ENCODE data around the gene C2CD2L. TPM values are rescaled to one million over a fixed set of nuclear protein-coding genes. Genes with fewer than 3 reads are reported as not detected.

The C2CD2L gene
- total and polyA plus RNA-seq, 4 donors, result 2.5 to 6.3 (median 4.8) TPM

DNA sequence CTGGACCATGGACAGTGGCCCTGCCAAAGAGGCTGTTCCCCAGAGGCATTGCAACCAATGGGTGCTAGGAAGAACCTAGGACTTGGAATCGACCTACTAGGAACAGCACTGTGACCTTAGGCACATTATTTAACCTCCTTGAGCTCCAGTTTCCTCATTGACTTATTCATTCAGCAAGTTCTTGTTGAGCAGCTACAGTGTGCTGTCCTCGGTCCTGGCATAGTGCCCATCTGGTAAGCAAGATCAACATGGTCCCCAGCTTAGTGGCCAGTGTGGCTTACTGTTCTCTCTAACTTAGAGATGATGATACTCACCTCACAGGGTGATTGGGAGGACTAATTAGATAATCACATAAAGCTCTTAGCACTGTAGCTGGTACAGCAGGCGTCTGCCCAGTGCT is 49.9 kb downstream of the C2CD2L start:
- 42% methylated on average over 3 of the region's 3 CpGs for WGBS
- no peak overlapping the region for H3K4me3 ChIP-seq (ENCODE audit: low read depth in 1 of 3, low read length in 3 of 3)
- H3K9me3 ChIP-seq (ENCODE audit: control insufficient read depth in 4 of 4, low read length in 3 of 4), result no peaks in the 10 kb centered on the region

DNA sequence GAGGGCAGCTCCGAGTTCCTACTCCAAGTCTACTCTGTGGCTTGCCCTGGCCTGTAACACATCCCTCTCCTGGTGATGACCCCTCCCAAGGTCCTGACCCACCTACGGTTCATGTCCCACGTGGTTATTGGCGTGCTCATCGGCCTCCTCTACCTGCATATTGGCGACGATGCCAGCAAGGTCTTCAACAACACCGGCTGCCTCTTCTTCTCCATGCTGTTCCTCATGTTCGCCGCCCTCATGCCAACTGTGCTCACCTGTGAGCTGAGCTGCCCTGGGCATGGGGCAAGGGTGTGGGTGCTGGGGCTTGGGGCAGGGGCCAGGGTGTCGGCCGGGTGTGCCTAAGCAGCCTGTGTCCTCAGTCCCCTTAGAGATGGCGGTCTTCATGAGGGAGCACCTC is 51.3 kb downstream of the C2CD2L start:
- Histone ChIP-seq H3K4me1 (ENCODE audit: control insufficient read depth in 4 of 4, insufficient read depth in 4 of 4, low read length in 3 of 4) (no peaks in the 10 kb centered on the region), H3K27ac (ENCODE audit: low read depth in 1 of 2, low read length in 2 of 2) (no peak overlapping the region), H3K27me3 (ENCODE audit: control insufficient read depth in 4 of 4, insufficient read depth in 4 of 4, low read length in 3 of 4) (no peaks in the 10 kb centered on the region), H3K9me3 (ENCODE audit: control insufficient read depth in 4 of 4, low read length in 3 of 4) (no peaks in the 10 kb centered on the region), H3K9ac (ENCODE audit: low read depth in 1 of 2, low read length in 2 of 2) (no peak overlapping the region), H3K36me3 (ENCODE audit: control insufficient read depth in 4 of 4, insufficient read depth in 3 of 4, low read depth in 1 of 4, low read length in 3 of 4) (no peaks in the 10 kb centered on the region), H3K4me3 (ENCODE audit: low read depth in 1 of 3, low read length in 3 of 3) (no peak overlapping the region)
- no peak for DNase-seq (ENCODE audit: low spot score)
- TF ChIP-seq GABPA (IDR thresholded peaks at IDR 0.05 in 1 of 2, conservative IDR thresholded peaks at IDR 0.05 in 1 of 2), result no peak
- TF ChIP-seq EGR1 (IDR thresholded peaks at IDR 0.05; ENCODE audit: low read depth in 2 of 2), result no peak
- TF ChIP-seq FOXA1 (IDR thresholded peaks at IDR 0.05), result no peak
- TF ChIP-seq HNF4A (conservative IDR thresholded peaks at IDR 0.05), result no peak
- TF ChIP-seq HNF4G (IDR thresholded peaks at IDR 0.05), result no peak
- TF ChIP-seq, protein P1, sequence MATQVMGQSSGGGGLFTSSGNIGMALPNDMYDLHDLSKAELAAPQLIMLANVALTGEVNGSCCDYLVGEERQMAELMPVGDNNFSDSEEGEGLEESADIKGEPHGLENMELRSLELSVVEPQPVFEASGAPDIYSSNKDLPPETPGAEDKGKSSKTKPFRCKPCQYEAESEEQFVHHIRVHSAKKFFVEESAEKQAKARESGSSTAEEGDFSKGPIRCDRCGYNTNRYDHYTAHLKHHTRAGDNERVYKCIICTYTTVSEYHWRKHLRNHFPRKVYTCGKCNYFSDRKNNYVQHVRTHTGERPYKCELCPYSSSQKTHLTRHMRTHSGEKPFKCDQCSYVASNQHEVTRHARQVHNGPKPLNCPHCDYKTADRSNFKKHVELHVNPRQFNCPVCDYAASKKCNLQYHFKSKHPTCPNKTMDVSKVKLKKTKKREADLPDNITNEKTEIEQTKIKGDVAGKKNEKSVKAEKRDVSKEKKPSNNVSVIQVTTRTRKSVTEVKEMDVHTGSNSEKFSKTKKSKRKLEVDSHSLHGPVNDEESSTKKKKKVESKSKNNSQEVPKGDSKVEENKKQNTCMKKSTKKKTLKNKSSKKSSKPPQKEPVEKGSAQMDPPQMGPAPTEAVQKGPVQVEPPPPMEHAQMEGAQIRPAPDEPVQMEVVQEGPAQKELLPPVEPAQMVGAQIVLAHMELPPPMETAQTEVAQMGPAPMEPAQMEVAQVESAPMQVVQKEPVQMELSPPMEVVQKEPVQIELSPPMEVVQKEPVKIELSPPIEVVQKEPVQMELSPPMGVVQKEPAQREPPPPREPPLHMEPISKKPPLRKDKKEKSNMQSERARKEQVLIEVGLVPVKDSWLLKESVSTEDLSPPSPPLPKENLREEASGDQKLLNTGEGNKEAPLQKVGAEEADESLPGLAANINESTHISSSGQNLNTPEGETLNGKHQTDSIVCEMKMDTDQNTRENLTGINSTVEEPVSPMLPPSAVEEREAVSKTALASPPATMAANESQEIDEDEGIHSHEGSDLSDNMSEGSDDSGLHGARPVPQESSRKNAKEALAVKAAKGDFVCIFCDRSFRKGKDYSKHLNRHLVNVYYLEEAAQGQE (IDR thresholded peaks at IDR 0.05), result no peak
- TF ChIP-seq RAD21 (IDR thresholded peaks at IDR 0.05), result no peak
- TF ChIP-seq YY1 (IDR thresholded peaks at IDR 0.05), result no peak
- TF ChIP-seq TAF1 (conservative IDR thresholded peaks at IDR 0.05), result no peak
- TF ChIP-seq, protein P2, sequence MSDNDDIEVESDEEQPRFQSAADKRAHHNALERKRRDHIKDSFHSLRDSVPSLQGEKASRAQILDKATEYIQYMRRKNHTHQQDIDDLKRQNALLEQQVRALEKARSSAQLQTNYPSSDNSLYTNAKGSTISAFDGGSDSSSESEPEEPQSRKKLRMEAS (IDR thresholded peaks at IDR 0.05), result no peak
- TF ChIP-seq RXRA (IDR thresholded peaks at IDR 0.05), result no peak
- TF ChIP-seq NR2F2 (IDR thresholded peaks at IDR 0.05), result no peak
- WGBS, result 91% methylated on average over 13 of the region's 13 CpGs

More for the DNA sequence above, 49.9 kb downstream of the C2CD2L start:
- DNase-seq (ENCODE audit: low spot score), result no peak
- no peak overlapping the region for H3K9ac ChIP-seq (ENCODE audit: low read depth in 1 of 2, low read length in 2 of 2)
- no peaks in the 10 kb centered on the region for H3K27me3 ChIP-seq (ENCODE audit: control insufficient read depth in 4 of 4, insufficient read depth in 4 of 4, low read length in 3 of 4)
- H3K4me1 ChIP-seq (ENCODE audit: control insufficient read depth in 4 of 4, insufficient read depth in 4 of 4, low read length in 3 of 4), result no peaks in the 10 kb centered on the region
- H3K27ac ChIP-seq (ENCODE audit: low read depth in 1 of 2, low read length in 2 of 2), result no peak overlapping the region
- TF ChIP-seq GABPA (IDR thresholded peaks at IDR 0.05 in 1 of 2, conservative IDR thresholded peaks at IDR 0.05 in 1 of 2), result no peak
- TF ChIP-seq FOXA1 (IDR thresholded peaks at IDR 0.05), result no peak
- TF ChIP-seq, protein P2 (IDR thresholded peaks at IDR 0.05), result no peak
- TF ChIP-seq RAD21 (IDR thresholded peaks at IDR 0.05), result no peak
- TF ChIP-seq JUND (IDR thresholded peaks at IDR 0.05), result no peak
- TF ChIP-seq HNF4A (conservative IDR thresholded peaks at IDR 0.05), result no peak
- TF ChIP-seq, protein P1 (IDR thresholded peaks at IDR 0.05), result no peak
- TF ChIP-seq RXRA (IDR thresholded peaks at IDR 0.05), result no peak
- TF ChIP-seq, protein P3, sequence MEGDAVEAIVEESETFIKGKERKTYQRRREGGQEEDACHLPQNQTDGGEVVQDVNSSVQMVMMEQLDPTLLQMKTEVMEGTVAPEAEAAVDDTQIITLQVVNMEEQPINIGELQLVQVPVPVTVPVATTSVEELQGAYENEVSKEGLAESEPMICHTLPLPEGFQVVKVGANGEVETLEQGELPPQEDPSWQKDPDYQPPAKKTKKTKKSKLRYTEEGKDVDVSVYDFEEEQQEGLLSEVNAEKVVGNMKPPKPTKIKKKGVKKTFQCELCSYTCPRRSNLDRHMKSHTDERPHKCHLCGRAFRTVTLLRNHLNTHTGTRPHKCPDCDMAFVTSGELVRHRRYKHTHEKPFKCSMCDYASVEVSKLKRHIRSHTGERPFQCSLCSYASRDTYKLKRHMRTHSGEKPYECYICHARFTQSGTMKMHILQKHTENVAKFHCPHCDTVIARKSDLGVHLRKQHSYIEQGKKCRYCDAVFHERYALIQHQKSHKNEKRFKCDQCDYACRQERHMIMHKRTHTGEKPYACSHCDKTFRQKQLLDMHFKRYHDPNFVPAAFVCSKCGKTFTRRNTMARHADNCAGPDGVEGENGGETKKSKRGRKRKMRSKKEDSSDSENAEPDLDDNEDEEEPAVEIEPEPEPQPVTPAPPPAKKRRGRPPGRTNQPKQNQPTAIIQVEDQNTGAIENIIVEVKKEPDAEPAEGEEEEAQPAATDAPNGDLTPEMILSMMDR (IDR thresholded peaks at IDR 0.05; ENCODE audit: low read depth, low read length, missing input control), result no peak
- no peaks in the 10 kb centered on the region for H3K36me3 ChIP-seq (ENCODE audit: control insufficient read depth in 4 of 4, insufficient read depth in 3 of 4, low read depth in 1 of 4, low read length in 3 of 4)

Measured in liver (tissue), 9 donors.